ENCODE results near the gene SREBF1.

The SREBF1 gene

GRCh38 chr17:17840751-17841591, 4.2 kb upstream of the SREBF1 start:
- H3K9ac ChIP-seq (ENCODE audit: low read depth, low read length): peak overlapping the region; percentile 66; the same call in 1 of the 2 replicates

GRCh38 chr17:17839791-17840707, 3.3 kb upstream of the SREBF1 start:
- no peaks in the 10 kb centered on the region for H3K36me3 ChIP-seq (ENCODE audit: insufficient read depth, low read length)
- peaks cover 43% of the 10 kb centered on the region for H3K4me1 ChIP-seq (ENCODE audit: insufficient read depth, low read length)
- peak overlapping the region; percentile 66 for H3K9ac ChIP-seq (ENCODE audit: low read depth, low read length)
- H3K9me3 ChIP-seq (ENCODE audit: control insufficient read depth, insufficient read depth, low read length): no peaks in the 10 kb centered on the region

More at GRCh38 chr17:17840751-17841591, 4.2 kb upstream of the SREBF1 start:
- Histone ChIP-seq H3K36me3 (ENCODE audit: insufficient read depth, low read length) (no peaks in the 10 kb centered on the region), H3K9me3 (ENCODE audit: control insufficient read depth, insufficient read depth, low read length) (no peaks in the 10 kb centered on the region), H3K4me1 (ENCODE audit: insufficient read depth, low read length) (peaks cover 37% of the 10 kb centered on the region)

DNA sequence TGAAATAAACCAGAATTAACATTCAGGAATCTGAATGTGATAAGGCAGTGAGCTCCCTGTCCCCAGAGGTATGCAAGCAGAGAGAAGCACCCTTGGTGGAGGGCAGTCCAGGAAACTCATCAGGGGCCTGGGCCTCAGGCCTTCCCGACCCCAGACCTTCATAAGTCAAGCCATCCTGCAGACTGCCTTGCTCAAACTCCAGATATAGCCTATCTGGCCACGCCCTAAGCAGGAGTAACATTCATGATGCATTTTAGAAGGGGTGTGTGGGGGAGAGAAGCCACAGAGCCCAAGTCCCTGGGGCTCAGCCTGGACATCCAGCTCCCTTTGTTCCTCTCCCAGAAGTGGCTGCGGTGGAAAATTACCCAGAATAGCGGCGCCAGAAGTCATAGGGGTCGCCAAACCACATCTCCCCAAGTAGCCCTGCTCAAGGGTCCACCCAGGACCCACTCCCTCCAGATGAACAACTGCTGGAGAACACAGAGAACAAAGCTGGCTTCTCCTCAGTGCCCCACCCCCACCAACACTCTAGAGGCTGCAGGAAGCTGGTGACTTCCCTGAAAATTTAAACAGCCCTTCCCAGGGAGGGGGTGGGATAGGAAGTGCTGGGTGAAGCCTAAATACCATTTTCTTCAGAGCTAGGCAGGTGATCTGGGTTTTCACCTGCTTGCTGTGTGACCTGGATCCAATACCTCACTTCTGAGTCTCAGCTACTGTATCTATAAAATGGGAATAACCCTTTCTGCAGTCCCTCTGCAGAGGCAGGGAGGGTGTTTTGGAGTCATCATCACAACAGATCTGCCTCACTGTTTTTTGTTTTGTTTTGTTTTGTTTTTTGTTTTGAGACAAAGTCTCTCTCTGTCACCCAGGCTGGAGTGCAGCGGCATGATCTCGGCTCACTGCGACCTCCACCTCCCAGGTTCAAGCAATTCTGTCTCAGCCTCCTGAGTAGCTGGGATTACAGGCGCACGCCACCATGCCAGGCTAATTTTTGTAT, 1.5 kb upstream of the SREBF1 start:
- Histone ChIP-seq H3K4me1 (ENCODE audit: insufficient read depth, low read length) (peaks cover 45% of the 10 kb centered on the region), H3K9ac (ENCODE audit: low read depth, low read length) (peak overlapping the region; percentile 72)

GRCh38 chr17:17837380-17837821, 615 bp upstream of the SREBF1 start:
- Histone ChIP-seq H3K9me3 (ENCODE audit: control insufficient read depth, insufficient read depth, low read length) (no peaks in the 10 kb centered on the region), H3K9ac (ENCODE audit: low read depth, low read length) (peak overlapping the region; percentile 72), H3K36me3 (ENCODE audit: insufficient read depth, low read length) (no peaks in the 10 kb centered on the region), H3K4me1 (ENCODE audit: insufficient read depth, low read length) (peaks cover 45% of the 10 kb centered on the region)

More for the DNA sequence above, 1.5 kb upstream of the SREBF1 start:
- Histone ChIP-seq H3K36me3 (ENCODE audit: insufficient read depth, low read length) (no peaks in the 10 kb centered on the region), H3K9me3 (ENCODE audit: control insufficient read depth, insufficient read depth, low read length) (no peaks in the 10 kb centered on the region)

- no peaks in the 10 kb centered on the region for H3K36me3 ChIP-seq (ENCODE audit: insufficient read depth, low read length)
- H3K9me3 ChIP-seq (ENCODE audit: control insufficient read depth, insufficient read depth, low read length): no peaks in the 10 kb centered on the region
- peak overlapping the region; percentile 72 for H3K9ac ChIP-seq (ENCODE audit: low read depth, low read length)
- peaks cover 39% of the 10 kb centered on the region for H3K4me1 ChIP-seq (ENCODE audit: insufficient read depth, low read length)
These were observed 452 bp downstream of the SREBF1 start for GRCh38 chr17:17836250-17836817.

- no peaks in the 10 kb centered on the region for H3K36me3 ChIP-seq (ENCODE audit: insufficient read depth, low read length)
- H3K9ac ChIP-seq (ENCODE audit: low read depth, low read length): peak overlapping the region; percentile 72; the same call in 1 of the 2 replicates
- H3K4me1 ChIP-seq (ENCODE audit: insufficient read depth, low read length): peaks cover 32% of the 10 kb centered on the region
- H3K9me3 ChIP-seq (ENCODE audit: control insufficient read depth, insufficient read depth, low read length): no peaks in the 10 kb centered on the region
These were observed 1.2 kb downstream of the SREBF1 start for GRCh38 chr17:17835415-17836249.

DNA sequence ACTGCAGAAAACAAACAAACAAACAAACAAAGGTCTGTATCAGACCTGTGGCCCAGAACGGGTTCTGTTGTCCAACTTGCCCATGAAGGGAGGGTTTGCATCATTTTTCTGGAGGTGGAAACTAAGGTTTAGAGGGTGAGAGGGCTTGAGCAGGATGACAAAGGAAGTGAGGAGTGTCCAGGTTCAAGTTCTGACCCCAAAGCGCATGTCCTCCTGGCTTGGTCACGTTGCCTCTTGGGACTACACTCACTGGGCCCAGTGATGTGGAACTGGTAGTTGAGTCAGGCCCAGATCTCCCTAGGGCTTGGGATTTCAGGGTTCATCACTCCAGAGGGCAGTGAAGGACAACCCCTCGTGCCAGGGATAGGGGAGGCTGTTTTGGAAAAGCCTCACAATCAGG, 1.8 kb downstream of the SREBF1 start:
- Histone ChIP-seq H3K9me3 (ENCODE audit: control insufficient read depth, insufficient read depth, low read length) (no peaks in the 10 kb centered on the region), H3K4me1 (ENCODE audit: insufficient read depth, low read length) (peaks cover 32% of the 10 kb centered on the region), H3K36me3 (ENCODE audit: insufficient read depth, low read length) (no peaks in the 10 kb centered on the region), H3K9ac (ENCODE audit: low read depth, low read length) (no peak overlapping the region)

DNA sequence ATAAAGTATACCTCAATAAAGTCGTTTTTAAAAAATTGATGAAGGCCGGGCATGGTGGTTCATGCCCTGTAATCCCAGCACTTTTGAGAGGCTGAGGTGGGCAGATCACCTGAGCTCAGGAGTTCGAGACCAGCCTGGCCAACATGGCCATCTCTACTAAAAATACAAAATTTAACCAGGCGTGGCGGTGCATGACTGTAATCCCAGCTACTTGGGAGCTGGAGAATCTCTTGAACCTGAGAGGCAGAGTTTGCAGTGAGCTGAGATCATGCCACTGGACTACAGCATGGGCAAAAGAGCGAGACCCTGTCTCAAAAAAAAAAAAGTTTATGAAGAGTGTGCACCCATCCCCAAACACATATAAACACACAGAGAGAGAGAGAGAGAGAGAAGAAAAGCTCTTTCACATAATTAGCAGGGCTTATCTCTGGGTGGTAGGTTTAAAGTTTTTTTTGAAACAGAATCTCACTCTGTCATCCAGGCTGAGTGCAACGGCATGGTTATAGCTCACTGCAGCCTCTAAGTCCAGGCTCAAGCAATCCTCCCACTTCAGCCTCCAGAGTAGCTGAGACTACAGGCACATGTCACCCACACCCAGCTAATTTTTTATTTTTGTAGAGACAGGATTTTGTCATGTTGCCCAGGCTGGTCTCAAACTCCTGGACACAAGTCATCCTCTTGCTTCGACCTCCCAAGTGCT, 3.0 kb downstream of the SREBF1 start:
- H3K9me3 ChIP-seq (ENCODE audit: control insufficient read depth, insufficient read depth, low read length): no peaks in the 10 kb centered on the region
- H3K36me3 ChIP-seq (ENCODE audit: insufficient read depth, low read length): no peaks in the 10 kb centered on the region
- peaks cover 23% of the 10 kb centered on the region for H3K4me1 ChIP-seq (ENCODE audit: insufficient read depth, low read length)
- H3K9ac ChIP-seq (ENCODE audit: low read depth, low read length): no peak overlapping the region

GRCh38 chr17:17832032-17832363, 4.8 kb downstream of the SREBF1 start:
- H3K9ac ChIP-seq (ENCODE audit: low read depth, low read length): no peak overlapping the region
- H3K36me3 ChIP-seq (ENCODE audit: insufficient read depth, low read length): no peaks in the 10 kb centered on the region
- peaks cover 7% of the 10 kb centered on the region for H3K4me1 ChIP-seq (ENCODE audit: insufficient read depth, low read length)
- H3K9me3 ChIP-seq (ENCODE audit: control insufficient read depth, insufficient read depth, low read length): no peaks in the 10 kb centered on the region

GRCh38 chr17:17831208-17832031, 5.4 kb downstream of the SREBF1 start:
- peaks cover 7% of the 10 kb centered on the region for H3K4me1 ChIP-seq (ENCODE audit: insufficient read depth, low read length)
- H3K9me3 ChIP-seq (ENCODE audit: control insufficient read depth, insufficient read depth, low read length): no peaks in the 10 kb centered on the region
- no peak overlapping the region for H3K9ac ChIP-seq (ENCODE audit: low read depth, low read length)
- no peaks in the 10 kb centered on the region for H3K36me3 ChIP-seq (ENCODE audit: insufficient read depth, low read length)

DNA sequence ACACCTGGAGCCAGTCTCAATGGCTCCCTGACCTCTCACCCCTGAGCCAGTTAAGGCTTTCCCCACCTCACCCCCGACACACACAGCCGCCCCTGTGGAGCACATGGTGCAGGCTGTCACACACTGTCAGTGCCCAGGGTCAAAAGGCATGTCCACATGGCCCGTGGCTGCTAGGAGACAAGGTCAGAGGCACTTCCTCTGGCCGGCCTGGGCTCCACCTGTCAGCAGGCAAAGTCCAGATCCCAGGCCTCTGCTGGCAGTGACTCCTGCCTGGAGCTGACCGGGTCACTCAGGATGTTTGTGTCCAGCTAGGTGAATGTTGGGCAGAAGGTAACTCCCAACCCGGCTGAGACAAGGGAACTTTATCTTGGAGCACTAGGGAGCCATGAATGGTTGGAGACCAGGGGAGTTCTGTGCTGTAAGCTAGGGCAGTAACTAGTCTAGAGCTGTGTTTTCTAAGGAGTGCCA, 6.0 kb downstream of the SREBF1 start:
- H3K9ac ChIP-seq (ENCODE audit: low read depth, low read length): no peak overlapping the region
- H3K9me3 ChIP-seq (ENCODE audit: control insufficient read depth, insufficient read depth, low read length): no peaks in the 10 kb centered on the region
- H3K4me1 ChIP-seq (ENCODE audit: insufficient read depth, low read length): peaks cover 8% of the 10 kb centered on the region

GRCh38 chr17:17830269-17830567, 6.6 kb downstream of the SREBF1 start:
- peaks cover 6% of the 10 kb centered on the region for H3K4me1 ChIP-seq (ENCODE audit: insufficient read depth, low read length)
- H3K36me3 ChIP-seq (ENCODE audit: insufficient read depth, low read length): no peaks in the 10 kb centered on the region
- no peaks in the 10 kb centered on the region for H3K9me3 ChIP-seq (ENCODE audit: control insufficient read depth, insufficient read depth, low read length)
- H3K9ac ChIP-seq (ENCODE audit: low read depth, low read length): no peak overlapping the region

More for the DNA sequence above, 6.0 kb downstream of the SREBF1 start:
- H3K36me3 ChIP-seq (ENCODE audit: insufficient read depth, low read length): no peaks in the 10 kb centered on the region

Data from ES-I3 (cell line).